Liver (tissue), 3 donors: Measurements from ENCODE around the gene TRAK2.

Experiments
- CTCF ChIP-seq: fragments of 150-350 bp; IDR thresholded peaks from 2 replicates; pipeline ENCODE4 v1.5.1; 2017; ENCODE audit warnings: improper control_type of control experiment, low read depth, low read length; ENCODE audit not compliant: missing input control
- EGR1 ChIP-seq, 2 donors: IDR thresholded peaks; 2 replicates each; pipeline ENCODE4 v1.6.1; 2016 to 2018; ENCODE audit warnings: antibody characterized with exemption in 2 of 2, low read depth in 2 of 2
- GABPA ChIP-seq, 2 donors: IDR thresholded peaks in 1 of 2; conservative IDR thresholded peaks in 1 of 2; 2 replicates each; pipeline ENCODE4 v1.6.1; 2016; ENCODE audit warnings: antibody characterized with exemption in 2 of 2, mild to moderate bottlenecking in 1 of 2, moderate library complexity in 1 of 2
- MAX ChIP-seq: IDR thresholded peaks from 2 replicates; pipeline ENCODE4 v1.6.1; 2016; ENCODE audit warnings: antibody characterized with exemption
- NR2F2 ChIP-seq: IDR thresholded peaks from 2 replicates; pipeline ENCODE4 v1.6.1; 2016; ENCODE audit warnings: antibody characterized with exemption
- RAD21 ChIP-seq, 2 donors: IDR thresholded peaks; 2 replicates each; pipeline ENCODE4 v1.6.1; 2016; ENCODE audit warnings: antibody characterized with exemption in 2 of 2, mild to moderate bottlenecking in 2 of 2
- REST ChIP-seq: IDR thresholded peaks from 2 replicates; pipeline ENCODE4 v1.6.1; 2016; ENCODE audit warnings: antibody characterized with exemption, mild to moderate bottlenecking
- RXRA ChIP-seq, 2 donors: IDR thresholded peaks; 2 replicates each; pipeline ENCODE4 v1.6.1; 2017 to 2018; ENCODE audit warnings: antibody characterized with exemption in 2 of 2, mild to moderate bottlenecking in 1 of 2
- SP1 ChIP-seq: IDR thresholded peaks from 2 replicates; pipeline ENCODE4 v1.6.1; 2018; ENCODE audit warnings: antibody characterized with exemption, mild to moderate bottlenecking
- TAF1 ChIP-seq: conservative IDR thresholded peaks from 2 replicates; pipeline ENCODE4 v1.6.1; 2016; ENCODE audit warnings: antibody characterized with exemption, mild to moderate bottlenecking
- YY1 ChIP-seq: IDR thresholded peaks from 2 replicates; pipeline ENCODE4 v1.6.1; 2016; ENCODE audit warnings: antibody characterized with exemption, mild to moderate bottlenecking
- ZBTB33 ChIP-seq: IDR thresholded peaks from 2 replicates; pipeline ENCODE4 v1.6.1; 2016; ENCODE audit warnings: antibody characterized with exemption
- donor health status: healthy.
- donor health status: healthy.

- TF ChIP-seq CTCF (no peak), ZBTB33 (no peak), NR2F2 (no peak), RAD21 (IDR thresholded peaks at IDR 0.05) (no peak), SP1 (no peak), YY1 (no peak), REST (no peak), MAX (no peak), EGR1 (IDR thresholded peaks at IDR 0.05; ENCODE audit: low read depth in 2 of 2) (no peak), TAF1 (no peak), GABPA (IDR thresholded peaks at IDR 0.05 in 1 of 2, conservative IDR thresholded peaks at IDR 0.05 in 1 of 2) (no peak), RXRA (IDR thresholded peaks at IDR 0.05) (no peak)
Measured at GRCh38 chr2:201420442-201421113, 30.7 kb downstream of the TRAK2 start.
